Epithelial cell of prostate (primary cell): ENCODE measurements around the gene LPCAT1.
"Not testable (repeated sequence)": the region's sequence is repeated elsewhere in the genome, so short reads cannot be mapped to it uniquely, and the experiment has no call there.

Experiments used
- DNase-seq: peaks from one replicate; pipeline ENCODE4 v3.0.0-alpha.2; 2011; ENCODE audit warnings: low read depth, low spot score
- H3K27ac ChIP-seq: fragments of 450-650 bp; 2 replicates; pipeline ENCODE4 v1.5.1; 2017; ENCODE audit warnings: mild to moderate bottlenecking

LPCAT1 gene

GRCh38 chr5:1456110-1456881, 67.5 kb downstream of the LPCAT1 start:
- DNase-seq: not testable (repeated sequence)

GRCh38 chr5:1453613-1454012, 70.1 kb downstream of the LPCAT1 start:
- H3K27ac ChIP-seq: no peak overlapping the region
- no peak for DNase-seq

More at GRCh38 chr5:1456110-1456881, 67.5 kb downstream of the LPCAT1 start:
- H3K27ac ChIP-seq: not testable (repeated sequence)

- H3K27ac ChIP-seq: no peak overlapping the region
- no peak for DNase-seq
Observed at GRCh38 chr5:1449081-1449630, 74.6 kb downstream of the LPCAT1 start.

GRCh38 chr5:1448511-1449011, 75.2 kb downstream of the LPCAT1 start:
- DNase-seq: no peak
- H3K27ac ChIP-seq: no peak overlapping the region

GRCh38 chr5:1447671-1448361, 75.9 kb downstream of the LPCAT1 start:
- no peak overlapping the region for H3K27ac ChIP-seq
- DNase-seq: no peak

GRCh38 chr5:1446602-1447343, 77.0 kb downstream of the LPCAT1 start:
- DNase-seq: no peak
- H3K27ac ChIP-seq: no peak overlapping the region

GRCh38 chr5:1445689-1446601, 77.8 kb downstream of the LPCAT1 start:
- DNase-seq: no peak
- H3K27ac ChIP-seq: no peak overlapping the region

GRCh38 chr5:1445313-1445688, 78.5 kb downstream of the LPCAT1 start, which contains the start of gene SLC6A3:
SLC6A3 (minus strand) TSS chr5:1445440; CDS start chr5:1443197, 2,243 bp downstream.
- DNase-seq: no peak
- no peak within 1 kb of the TSS for H3K27ac ChIP-seq

GRCh38 chr5:1444361-1445189, 79.2 kb downstream of the LPCAT1 start:
- no peak overlapping the region for H3K27ac ChIP-seq
- no peak for DNase-seq

- DNase-seq: no peak
- H3K27ac ChIP-seq: no peak overlapping the region
Observed at GRCh38 chr5:1443991-1444360, 79.8 kb downstream of the LPCAT1 start.

GRCh38 chr5:1443171-1443570, 80.6 kb downstream of the LPCAT1 start:
- DNase-seq: no peak
- no peak overlapping the region for H3K27ac ChIP-seq

- H3K27ac ChIP-seq: no peak overlapping the region
- DNase-seq: no peak
Observed at GRCh38 chr5:1442222-1443145, 81.3 kb downstream of the LPCAT1 start.

- no peak for DNase-seq
- no peak overlapping the region for H3K27ac ChIP-seq
Observed at GRCh38 chr5:1441166-1441865, 82.4 kb downstream of the LPCAT1 start.

GRCh38 chr5:1440098-1440493, 83.7 kb downstream of the LPCAT1 start:
- no peak for DNase-seq
- H3K27ac ChIP-seq: no peak overlapping the region

GRCh38 chr5:1439388-1440097, 84.2 kb downstream of the LPCAT1 start:
- DNase-seq: no peak
- H3K27ac ChIP-seq: no peak overlapping the region

- no peak for DNase-seq
- no peak overlapping the region for H3K27ac ChIP-seq
Observed at GRCh38 chr5:1438871-1439270, 84.9 kb downstream of the LPCAT1 start.
